ENCODE measurements around the gene LUM. TPM values are rescaled to one million over a fixed set of nuclear protein-coding genes. Genes with fewer than 3 reads are reported as not detected.

LUM gene, protein sequence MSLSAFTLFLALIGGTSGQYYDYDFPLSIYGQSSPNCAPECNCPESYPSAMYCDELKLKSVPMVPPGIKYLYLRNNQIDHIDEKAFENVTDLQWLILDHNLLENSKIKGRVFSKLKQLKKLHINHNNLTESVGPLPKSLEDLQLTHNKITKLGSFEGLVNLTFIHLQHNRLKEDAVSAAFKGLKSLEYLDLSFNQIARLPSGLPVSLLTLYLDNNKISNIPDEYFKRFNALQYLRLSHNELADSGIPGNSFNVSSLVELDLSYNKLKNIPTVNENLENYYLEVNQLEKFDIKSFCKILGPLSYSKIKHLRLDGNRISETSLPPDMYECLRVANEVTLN
- not detected for total RNA-seq

DNA sequence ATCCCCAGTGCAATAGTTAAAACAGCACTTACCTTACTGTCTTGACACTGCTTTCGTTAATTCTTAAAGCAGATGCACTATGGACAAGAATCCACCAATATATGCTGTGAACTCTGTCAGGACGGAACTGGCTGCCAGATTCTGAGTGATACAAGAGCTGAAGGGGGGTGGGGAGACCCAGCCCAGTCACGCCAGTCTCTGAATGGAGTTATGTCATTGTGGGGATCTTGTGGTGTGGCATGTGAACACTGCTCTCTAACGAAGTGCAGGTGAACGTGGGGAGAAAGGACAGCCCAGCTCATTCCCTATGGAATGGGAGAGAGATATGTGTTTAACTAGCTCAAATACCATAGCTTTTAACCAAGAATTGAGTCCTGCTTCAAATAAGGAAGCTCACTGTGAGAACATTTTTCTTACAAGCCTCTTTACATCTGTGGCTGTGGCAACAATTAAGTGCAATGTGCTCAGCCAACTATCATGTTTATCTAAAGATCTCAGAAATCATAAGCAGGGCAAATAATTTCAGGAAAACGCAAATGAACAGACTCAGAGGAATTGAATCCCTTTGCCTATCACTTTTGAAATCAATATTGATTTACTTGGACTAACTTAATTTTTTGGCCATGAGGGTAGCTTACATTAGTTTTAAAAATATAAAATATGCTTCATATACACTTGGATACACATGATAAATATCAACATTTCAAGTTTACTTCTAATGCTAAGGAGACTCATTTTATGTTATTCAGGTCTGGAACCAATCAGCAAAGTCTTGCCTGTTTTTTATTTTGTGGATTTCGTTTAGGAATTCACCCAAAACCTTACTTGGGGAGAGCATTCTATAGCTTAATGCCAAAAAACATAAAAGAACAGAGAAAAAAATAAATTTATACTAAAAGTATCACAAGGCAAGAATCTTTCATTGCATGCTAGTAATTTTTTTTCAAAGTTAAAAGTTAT lies at the start of gene LUM:
LUM (minus strand) TSS at position 129 of the 960 bp plus-strand sequence. CDS start 2,515 bp downstream, outside the sequence.
- POLR2A ChIA-PET: no interaction called here
- no peaks in the 10 kb centered on the region for H3K36me3 Mint-ChIP-seq (ENCODE audit: low read depth)
- no peaks in the 10 kb centered on the region for H3K4me1 Mint-ChIP-seq (ENCODE audit: low read depth)
- no peak within 1 kb of the TSS for H3K27ac Mint-ChIP-seq
- no peaks in the 10 kb centered on the region for H3K9me3 Mint-ChIP-seq (ENCODE audit: insufficient read depth)
- H3K4me3 Mint-ChIP-seq: no peak within 1 kb of the TSS
- no peak for DNase-seq
- no peak for ATAC-seq
- CTCF ChIA-PET: interaction anchor here (4.5 kb wide), 1 partner anchor 133 kb away, joined by 31 read pairs; no protein-coding TSS in a partner anchor
- peaks cover 3% of the 10 kb centered on the region for H3K27me3 Mint-ChIP-seq (ENCODE audit: low read depth)

DNA sequence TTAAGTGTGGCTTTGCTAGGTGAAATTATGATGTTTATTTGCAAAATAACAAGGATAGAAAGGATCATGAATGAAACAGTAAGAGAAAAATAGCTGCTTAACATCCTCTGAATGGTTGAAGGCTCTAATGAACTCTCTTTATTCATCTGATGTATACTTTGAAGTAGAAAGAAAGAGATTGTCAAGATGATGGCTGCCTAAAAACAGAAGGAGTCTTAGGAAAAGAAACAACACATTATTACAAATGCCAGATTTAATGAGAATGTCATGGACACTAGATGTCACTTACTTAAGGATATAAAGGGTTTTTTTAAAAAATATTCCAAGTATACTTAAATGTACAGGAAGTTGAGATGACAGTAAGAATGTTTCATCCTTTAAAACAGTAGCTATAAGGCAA lies 49.7 kb upstream of the LUM start:
- Mint-ChIP-seq H3K9me3 (ENCODE audit: insufficient read depth) (no peaks in the 10 kb centered on the region), H3K4me1 (ENCODE audit: low read depth) (no peaks in the 10 kb centered on the region), H3K27me3 (ENCODE audit: low read depth) (peaks cover 2% of the 10 kb centered on the region), H3K4me3 (no peak overlapping the region), H3K27ac (no peak overlapping the region), H3K36me3 (ENCODE audit: low read depth) (no peaks in the 10 kb centered on the region)
- no peak for ATAC-seq
- DNase-seq: no peak
- ChIA-PET CTCF (interaction anchor here (0.6 kb wide), 1 partner anchor 119 kb away, joined by 3 read pairs; no protein-coding TSS in a partner anchor), POLR2A (no interaction called here)

DNA sequence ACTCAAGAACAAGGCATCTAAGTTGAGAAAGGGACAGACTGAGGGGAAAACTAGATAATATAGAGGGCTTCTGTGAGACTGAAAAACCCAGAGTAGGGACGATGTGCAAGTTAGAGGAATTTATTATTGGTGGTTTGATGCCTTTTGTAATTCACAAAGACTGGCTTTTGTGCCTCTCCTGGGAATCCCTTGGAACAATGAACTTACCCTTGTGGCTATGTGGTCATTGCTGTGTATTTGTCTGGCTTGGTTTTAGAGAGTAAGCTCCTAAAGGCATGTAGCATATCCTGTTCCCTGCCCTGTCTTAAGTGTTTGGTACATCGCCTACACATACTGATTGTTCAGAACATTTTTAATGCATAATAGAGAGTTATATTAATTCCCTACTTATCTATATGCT lies 44.7 kb upstream of the LUM start:
- no peaks in the 10 kb centered on the region for H3K27me3 Mint-ChIP-seq (ENCODE audit: low read depth)
- H3K27ac Mint-ChIP-seq: no peak overlapping the region
- no peaks in the 10 kb centered on the region for H3K36me3 Mint-ChIP-seq (ENCODE audit: low read depth)
- CTCF ChIA-PET: no interaction called here
- H3K9me3 Mint-ChIP-seq (ENCODE audit: insufficient read depth): no peaks in the 10 kb centered on the region
- no peak for DNase-seq
- H3K4me3 Mint-ChIP-seq: no peak overlapping the region
- POLR2A ChIA-PET: no interaction called here
- H3K4me1 Mint-ChIP-seq (ENCODE audit: low read depth): no peaks in the 10 kb centered on the region
- ATAC-seq: no peak

DNA sequence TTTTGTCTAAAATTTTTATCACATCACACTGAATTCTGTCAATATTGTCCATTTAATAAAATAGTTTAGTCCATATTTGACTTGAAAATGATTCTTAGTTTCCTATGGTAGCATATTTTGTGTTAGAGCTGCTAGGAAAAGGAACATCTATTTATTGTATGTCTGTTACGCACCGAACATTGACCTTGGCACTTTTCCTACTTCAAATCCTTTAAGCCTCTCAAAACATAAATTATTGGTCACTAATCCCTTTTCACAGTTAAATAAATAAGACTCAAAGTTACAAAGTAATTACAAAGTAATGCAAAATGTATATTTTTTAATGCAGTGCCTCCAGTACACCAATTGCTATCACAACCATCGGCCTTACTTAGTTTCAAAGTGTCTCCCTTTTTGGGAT lies 42.8 kb upstream of the LUM start:
- H3K4me1 Mint-ChIP-seq (ENCODE audit: low read depth): no peaks in the 10 kb centered on the region
- ATAC-seq: no peak
- H3K4me3 Mint-ChIP-seq: no peak overlapping the region
- no peaks in the 10 kb centered on the region for H3K27me3 Mint-ChIP-seq (ENCODE audit: low read depth)
- no peak for DNase-seq
- ChIA-PET CTCF (no interaction called here), POLR2A (no interaction called here)
- no peaks in the 10 kb centered on the region for H3K36me3 Mint-ChIP-seq (ENCODE audit: low read depth)
- no peaks in the 10 kb centered on the region for H3K9me3 Mint-ChIP-seq (ENCODE audit: insufficient read depth)
- no peak overlapping the region for H3K27ac Mint-ChIP-seq

DNA sequence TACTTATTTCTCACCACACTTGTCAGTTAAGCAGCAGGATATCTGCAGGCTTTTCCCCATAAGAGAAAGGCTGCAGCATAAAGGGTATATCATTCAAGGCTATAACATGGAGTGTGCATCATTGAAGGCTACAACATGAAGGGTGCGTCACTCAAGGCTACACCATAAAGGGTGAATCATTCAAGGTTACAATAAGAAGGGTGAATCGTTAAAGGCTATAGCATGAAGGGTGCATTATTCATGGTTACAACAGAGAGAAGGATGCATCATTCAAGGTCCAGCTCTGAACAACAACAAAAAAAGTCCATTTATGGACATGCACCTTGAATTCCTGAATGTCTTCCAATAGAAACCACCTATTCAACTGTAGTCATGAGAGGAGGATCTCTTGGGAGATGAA lies 32.8 kb upstream of the LUM start:
- Mint-ChIP-seq H3K27ac (no peak overlapping the region), H3K4me3 (no peak overlapping the region), H3K9me3 (ENCODE audit: insufficient read depth) (no peaks in the 10 kb centered on the region), H3K27me3 (ENCODE audit: low read depth) (no peaks in the 10 kb centered on the region), H3K4me1 (ENCODE audit: low read depth) (no peaks in the 10 kb centered on the region), H3K36me3 (ENCODE audit: low read depth) (no peaks in the 10 kb centered on the region)
- POLR2A ChIA-PET: no interaction called here
- no peak for DNase-seq
- CTCF ChIA-PET: no interaction called here
- no peak for ATAC-seq

DNA sequence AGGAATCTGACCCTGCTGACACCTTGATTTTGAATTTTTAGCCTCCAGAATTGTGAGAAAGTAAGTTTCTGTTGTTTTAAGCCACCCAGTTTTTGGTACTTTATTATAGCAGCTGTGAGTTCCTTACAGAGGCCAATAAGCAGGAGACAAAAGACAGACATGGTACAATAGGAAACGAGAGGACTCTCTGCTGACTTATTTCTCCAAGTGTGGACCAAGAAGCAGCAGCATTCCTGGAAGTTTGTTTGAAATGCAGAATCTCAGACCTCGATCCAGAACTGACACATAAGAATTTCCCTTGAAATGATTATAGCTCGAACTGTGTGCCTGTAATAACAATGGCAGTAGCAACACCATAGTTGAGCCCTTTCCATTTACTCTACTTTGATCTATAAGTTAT lies 31.9 kb upstream of the LUM start:
- Mint-ChIP-seq H3K4me3 (no peak overlapping the region), H3K36me3 (ENCODE audit: low read depth) (no peaks in the 10 kb centered on the region), H3K27me3 (ENCODE audit: low read depth) (no peaks in the 10 kb centered on the region), H3K27ac (no peak overlapping the region), H3K4me1 (ENCODE audit: low read depth) (no peaks in the 10 kb centered on the region), H3K9me3 (ENCODE audit: insufficient read depth) (no peaks in the 10 kb centered on the region)
- DNase-seq: no peak
- POLR2A ChIA-PET: no interaction called here
- CTCF ChIA-PET: no interaction called here
- no peak for ATAC-seq

DNA sequence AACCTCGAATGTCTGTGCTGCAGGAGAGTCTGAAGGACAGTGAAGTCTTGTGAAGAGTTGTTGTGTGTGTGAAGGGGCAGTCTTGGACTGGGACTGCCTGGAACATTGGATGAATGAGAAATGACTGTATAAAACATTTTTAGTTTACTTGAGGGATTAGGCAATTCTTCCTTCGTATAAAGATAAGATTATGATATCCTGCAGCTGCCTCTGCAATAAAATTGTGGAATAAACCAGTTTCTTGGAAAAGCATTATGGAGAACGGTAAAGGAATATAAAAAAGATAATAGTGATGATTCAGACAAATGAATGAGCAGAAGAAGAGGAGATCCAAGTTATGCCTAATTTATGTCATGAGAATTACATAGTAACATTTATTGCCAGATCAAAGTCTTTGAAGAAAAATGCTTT lies 30.9 kb upstream of the LUM start:
- no peaks in the 10 kb centered on the region for H3K9me3 Mint-ChIP-seq (ENCODE audit: insufficient read depth)
- H3K36me3 Mint-ChIP-seq (ENCODE audit: low read depth): no peaks in the 10 kb centered on the region
- H3K4me1 Mint-ChIP-seq (ENCODE audit: low read depth): no peaks in the 10 kb centered on the region
- ChIA-PET POLR2A (no interaction called here), CTCF (no interaction called here)
- H3K27me3 Mint-ChIP-seq (ENCODE audit: low read depth): no peaks in the 10 kb centered on the region
- no peak overlapping the region for H3K27ac Mint-ChIP-seq
- ATAC-seq (no peak), DNase-seq (no peak)
- H3K4me3 Mint-ChIP-seq: no peak overlapping the region

DNA sequence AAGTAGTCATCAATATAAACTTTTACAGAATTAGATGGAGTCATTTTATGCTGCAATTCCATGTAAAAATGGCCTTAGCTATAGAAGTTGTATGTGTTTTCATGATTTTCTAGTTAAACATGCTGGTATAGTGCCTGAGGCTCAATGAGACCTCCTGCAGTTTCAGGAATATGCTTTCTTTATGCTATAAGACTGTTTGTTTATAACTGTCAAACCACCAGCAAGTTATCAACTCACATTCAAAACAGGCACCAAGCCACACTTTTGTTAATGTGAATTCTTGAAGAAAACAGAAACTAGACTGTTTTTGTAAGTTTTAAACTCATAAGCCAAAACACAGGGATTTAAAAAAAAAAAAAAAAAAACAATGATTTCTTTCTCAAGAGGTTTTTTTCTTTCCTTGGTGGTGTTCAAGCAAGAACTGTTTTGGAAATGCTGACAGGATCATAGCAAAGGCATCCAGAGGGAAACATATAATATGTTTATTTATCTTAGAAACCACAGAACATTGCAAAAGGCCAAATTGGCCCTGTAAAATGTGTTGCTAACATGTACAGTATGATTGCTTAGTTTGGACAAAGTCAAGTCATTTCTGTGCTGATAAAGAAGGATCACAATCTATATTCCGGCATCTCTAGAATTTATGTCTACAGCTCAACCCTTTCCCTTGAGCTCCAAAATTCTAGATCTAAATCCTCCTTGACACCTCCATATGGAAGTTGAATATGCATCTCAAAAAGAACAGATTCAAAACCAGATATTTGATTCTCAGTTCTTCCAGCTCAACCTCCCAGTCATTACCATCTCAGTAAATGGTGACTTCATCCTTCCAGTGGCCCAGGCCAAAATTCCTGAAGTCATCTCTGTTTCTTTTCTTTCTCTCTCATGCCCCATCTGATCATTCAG lies 29.0 kb upstream of the LUM start:
- ChIA-PET CTCF (no interaction called here), POLR2A (no interaction called here)
- Mint-ChIP-seq H3K27me3 (ENCODE audit: low read depth) (no peaks in the 10 kb centered on the region), H3K4me3 (no peak overlapping the region), H3K36me3 (ENCODE audit: low read depth) (no peaks in the 10 kb centered on the region), H3K9me3 (ENCODE audit: insufficient read depth) (no peaks in the 10 kb centered on the region), H3K4me1 (ENCODE audit: low read depth) (no peaks in the 10 kb centered on the region), H3K27ac (no peak overlapping the region)
- no peak for DNase-seq
- ATAC-seq: no peak

DNA sequence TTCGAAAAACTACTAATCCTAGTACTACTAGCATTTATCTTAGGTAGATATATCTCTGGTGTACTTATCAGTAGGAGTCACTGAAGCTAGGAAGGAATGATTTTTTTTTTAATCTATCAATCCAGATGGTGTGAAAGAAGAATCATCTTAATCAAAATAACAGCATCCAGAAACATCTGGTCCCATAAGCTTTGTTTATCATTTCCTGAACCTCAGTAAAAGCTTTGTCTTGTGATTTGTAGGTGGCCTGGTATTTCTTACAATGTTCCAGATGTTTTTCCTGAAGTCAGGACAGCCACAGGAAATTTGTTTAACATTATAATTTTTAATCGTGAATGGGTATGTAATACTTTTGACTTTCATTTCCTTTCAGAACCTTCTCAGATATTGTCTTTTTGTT lies 28.0 kb upstream of the LUM start:
- H3K4me1 Mint-ChIP-seq (ENCODE audit: low read depth): no peaks in the 10 kb centered on the region
- ChIA-PET POLR2A (no interaction called here), CTCF (no interaction called here)
- DNase-seq (no peak), ATAC-seq (no peak)
- H3K9me3 Mint-ChIP-seq (ENCODE audit: insufficient read depth): no peaks in the 10 kb centered on the region
- H3K4me3 Mint-ChIP-seq: no peak overlapping the region
- H3K27me3 Mint-ChIP-seq (ENCODE audit: low read depth): no peaks in the 10 kb centered on the region
- no peak overlapping the region for H3K27ac Mint-ChIP-seq
- no peaks in the 10 kb centered on the region for H3K36me3 Mint-ChIP-seq (ENCODE audit: low read depth)

DNA sequence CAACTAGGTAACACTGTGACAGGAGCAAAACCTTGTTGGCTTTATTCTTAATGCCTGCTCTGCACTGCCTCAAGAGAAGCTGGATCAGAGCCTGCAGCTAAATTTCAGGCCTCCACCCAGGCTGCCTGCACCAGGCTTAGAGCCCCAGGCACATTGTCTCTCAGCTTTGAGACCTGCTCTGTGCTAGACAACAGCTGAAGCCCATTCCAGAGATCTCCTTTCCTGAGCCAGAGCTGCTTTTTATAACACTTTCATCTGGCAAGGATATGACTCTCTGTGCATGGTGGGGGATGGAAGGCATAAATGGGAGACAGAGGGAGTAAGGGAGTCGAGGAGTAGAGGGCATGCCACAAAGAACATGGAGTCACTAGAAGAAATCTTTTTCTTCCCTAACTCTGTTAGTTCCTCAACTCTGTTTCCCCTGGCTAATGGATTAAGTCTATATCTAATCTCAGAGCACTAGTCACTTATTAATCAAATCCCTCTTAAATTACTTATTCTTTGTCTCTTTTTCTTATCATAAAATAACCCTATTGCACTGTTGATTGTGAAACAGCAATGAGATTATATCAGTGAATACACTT lies 27.1 kb upstream of the LUM start:
- ATAC-seq: no peak
- H3K27me3 Mint-ChIP-seq (ENCODE audit: low read depth): no peaks in the 10 kb centered on the region
- H3K4me1 Mint-ChIP-seq (ENCODE audit: low read depth): no peaks in the 10 kb centered on the region
- no peak overlapping the region for H3K27ac Mint-ChIP-seq
- ChIA-PET CTCF (no interaction called here), POLR2A (no interaction called here)
- no peaks in the 10 kb centered on the region for H3K9me3 Mint-ChIP-seq (ENCODE audit: insufficient read depth)
- no peaks in the 10 kb centered on the region for H3K36me3 Mint-ChIP-seq (ENCODE audit: low read depth)
- H3K4me3 Mint-ChIP-seq: no peak overlapping the region
- DNase-seq: no peak

DNA sequence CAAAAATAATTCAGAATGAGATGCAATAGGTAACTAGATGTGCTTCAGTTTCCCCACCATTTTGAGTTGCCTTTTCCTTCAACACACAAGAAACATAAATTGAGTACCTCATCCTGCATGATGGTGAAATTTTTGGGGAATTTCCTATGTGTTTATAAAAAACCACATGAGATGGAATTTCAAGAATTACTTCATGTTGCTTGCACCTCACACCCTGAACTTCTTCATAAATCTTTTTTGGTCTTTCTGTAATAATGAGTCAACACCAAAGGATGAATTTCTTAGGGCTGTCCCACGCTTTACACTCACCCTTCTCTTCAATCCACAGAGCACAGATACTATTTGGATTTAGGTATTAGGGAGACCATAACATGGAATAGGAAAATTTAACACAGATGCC lies 22.6 kb upstream of the LUM start:
- H3K4me1 Mint-ChIP-seq (ENCODE audit: low read depth): no peaks in the 10 kb centered on the region
- CTCF ChIA-PET: no interaction called here
- H3K27me3 Mint-ChIP-seq (ENCODE audit: low read depth): no peaks in the 10 kb centered on the region
- no peak overlapping the region for H3K27ac Mint-ChIP-seq
- no peaks in the 10 kb centered on the region for H3K9me3 Mint-ChIP-seq (ENCODE audit: insufficient read depth)
- DNase-seq: no peak
- no peak overlapping the region for H3K4me3 Mint-ChIP-seq
- POLR2A ChIA-PET: no interaction called here
- no peaks in the 10 kb centered on the region for H3K36me3 Mint-ChIP-seq (ENCODE audit: low read depth)
- ATAC-seq: no peak
